HEK293T (cell line): Measurements from ENCODE around the gene G0S2.

Experiments used
- ARNT ChIP-seq: fragments of 450-650 bp; IDR thresholded peaks from 2 replicates; pipeline ENCODE4 v1.6.1; 2017; ENCODE audit warnings: mild to moderate bottlenecking
- ELF4 ChIP-seq: fragments of 450-650 bp; IDR thresholded peaks from 2 replicates; pipeline ENCODE4 v1.6.1; 2017; ENCODE audit warnings: antibody characterized with exemption
- SP1 ChIP-seq: fragments of 450-650 bp; IDR thresholded peaks from 2 replicates; pipeline ENCODE4 v1.6.1; 2017
- SUZ12 ChIP-seq: fragments of 450-650 bp; IDR thresholded peaks from 2 replicates; pipeline ENCODE4 v1.6.1; 2016; ENCODE audit warnings: mild to moderate bottlenecking
- TARDBP ChIP-seq: fragments of 450-650 bp; IDR thresholded peaks from 2 replicates; pipeline ENCODE4 v1.6.1; 2016

- TF ChIP-seq SP1 (no peak), ARNT (no peak), ELF4 (no peak), SUZ12 (no peak), TARDBP (no peak)
Measured at GRCh38 chr1:209648931-209649776, 26.1 kb upstream of the G0S2 start.
